HG02759 (cell line): ENCODE measurements around the gene MTSS2.

Source experiments
- ATAC-seq: cut with Tn5 transposase; IDR thresholded peaks from one replicate; pipeline ENCODE4 v1.9.1; 2021; ENCODE audit warnings: mild to moderate bottlenecking, moderate library complexity; ENCODE audit not compliant: unreplicated experiment

Gene MTSS2

GRCh38 chr16:70687671-70688245, 1.9 kb upstream of the MTSS2 start:
- ATAC-seq: no peak

- ATAC-seq: no peak
Observed at GRCh38 chr16:70687102-70687511, 1.3 kb upstream of the MTSS2 start.

GRCh38 chr16:70686376-70687101, 686 bp upstream of the MTSS2 start:
- ATAC-seq: no peak

- ATAC-seq: no peak
Observed at GRCh38 chr16:70685061-70685937, 554 bp downstream of the MTSS2 start.

GRCh38 chr16:70684146-70685060, 1.4 kb downstream of the MTSS2 start:
- no peak for ATAC-seq

- no peak for ATAC-seq
Observed at GRCh38 chr16:70683146-70683944, 2.5 kb downstream of the MTSS2 start.

- ATAC-seq: no peak
Observed at GRCh38 chr16:70682239-70683145, 3.4 kb downstream of the MTSS2 start.

GRCh38 chr16:70681382-70682238, 4.2 kb downstream of the MTSS2 start:
- ATAC-seq: no peak

GRCh38 chr16:70680495-70681381, 5.1 kb downstream of the MTSS2 start:
- ATAC-seq: no peak

- no peak for ATAC-seq
Observed at GRCh38 chr16:70679671-70680494, 6.0 kb downstream of the MTSS2 start.

GRCh38 chr16:70678898-70679670, 6.8 kb downstream of the MTSS2 start:
- ATAC-seq: no peak

- no peak for ATAC-seq
Observed at GRCh38 chr16:70678121-70678897, 7.5 kb downstream of the MTSS2 start.

- ATAC-seq: no peak
Observed at GRCh38 chr16:70677499-70678120, 8.2 kb downstream of the MTSS2 start.
